Fibroblast of skin of right quadriceps (primary cell): ENCODE measurements around the gene OOEP.
"Not testable (repeated sequence)": the region's sequence is repeated elsewhere in the genome, so short reads cannot be mapped to it uniquely, and the experiment has no call there.

Experiments used
- DNase-seq: peaks from one replicate; pipeline ENCODE4 v3.0.0-alpha.2; 2013

OOEP gene

GRCh38 chr6:73369563-73369962 lies at the start of gene OOEP:
OOEP (minus strand) TSS chr6:73369897; CDS start chr6:73369792, 105 bp downstream.
- DNase-seq, result no peak

GRCh38 chr6:73418081-73418741 lies 48.5 kb upstream of the OOEP start:
- peak; percentile 10 for DNase-seq

- no peak for DNase-seq
Measured at GRCh38 chr6:73413102-73413501, 43.4 kb upstream of the OOEP start.

GRCh38 chr6:73409395-73409794 lies 39.7 kb upstream of the OOEP start:
- DNase-seq, result no peak

- DNase-seq, result no peak
Measured at GRCh38 chr6:73400656-73401055, 31.0 kb upstream of the OOEP start.

GRCh38 chr6:73395875-73396274 lies 26.2 kb upstream of the OOEP start:
- DNase-seq, result no peak

GRCh38 chr6:73394577-73395354 lies 25.1 kb upstream of the OOEP start, which contains the start of gene DDX43:
DDX43 (plus strand) TSS chr6:73394828; CDS start chr6:73394906, 78 bp downstream.
- peak; percentile 45 for DNase-seq

- DNase-seq, result no peak
Measured at GRCh38 chr6:73393278-73393677, 23.6 kb upstream of the OOEP start.

GRCh38 chr6:73392188-73392587 lies 22.5 kb upstream of the OOEP start:
- not testable (repeated sequence) for DNase-seq

GRCh38 chr6:73391675-73392074 lies 22.0 kb upstream of the OOEP start:
- DNase-seq, result no peak

- DNase-seq, result no peak
Measured at GRCh38 chr6:73389854-73390253, 20.2 kb upstream of the OOEP start.

GRCh38 chr6:73388800-73389512 lies 19.3 kb upstream of the OOEP start:
- DNase-seq, result peak; percentile 61

GRCh38 chr6:73388433-73388799 lies 18.7 kb upstream of the OOEP start:
- no peak for DNase-seq

- DNase-seq, result peak; percentile 21
Measured at GRCh38 chr6:73382462-73383113, 12.9 kb upstream of the OOEP start.

- not testable (repeated sequence) for DNase-seq
Measured at GRCh38 chr6:73381531-73381930, 11.8 kb upstream of the OOEP start.

GRCh38 chr6:73377225-73377624 lies 7.5 kb upstream of the OOEP start:
- no peak for DNase-seq

- DNase-seq, result no peak
Measured at GRCh38 chr6:73375216-73375615, 5.5 kb upstream of the OOEP start.

GRCh38 chr6:73372516-73372915 lies 2.8 kb upstream of the OOEP start:
- no peak for DNase-seq

GRCh38 chr6:73371984-73372383 lies 2.3 kb upstream of the OOEP start:
- no peak for DNase-seq

- DNase-seq, result no peak
Measured at GRCh38 chr6:73369157-73369556, 540 bp downstream of the OOEP start.

- DNase-seq, result no peak
Measured at GRCh38 chr6:73368675-73369074, 1.0 kb downstream of the OOEP start.

GRCh38 chr6:73367761-73368355 lies 1.8 kb downstream of the OOEP start:
- no peak for DNase-seq

- no peak for DNase-seq
Measured at GRCh38 chr6:73364549-73364948, 5.1 kb downstream of the OOEP start.
